HG02678 (cell line): Measurements from ENCODE around the gene RPL35.

Source experiments
- ATAC-seq: cut with Tn5 transposase; IDR thresholded peaks from one replicate; pipeline ENCODE4 v1.9.1; 2021; ENCODE audit warnings: mild to moderate bottlenecking, moderate library complexity; ENCODE audit not compliant: unreplicated experiment

RPL35 gene

DNA sequence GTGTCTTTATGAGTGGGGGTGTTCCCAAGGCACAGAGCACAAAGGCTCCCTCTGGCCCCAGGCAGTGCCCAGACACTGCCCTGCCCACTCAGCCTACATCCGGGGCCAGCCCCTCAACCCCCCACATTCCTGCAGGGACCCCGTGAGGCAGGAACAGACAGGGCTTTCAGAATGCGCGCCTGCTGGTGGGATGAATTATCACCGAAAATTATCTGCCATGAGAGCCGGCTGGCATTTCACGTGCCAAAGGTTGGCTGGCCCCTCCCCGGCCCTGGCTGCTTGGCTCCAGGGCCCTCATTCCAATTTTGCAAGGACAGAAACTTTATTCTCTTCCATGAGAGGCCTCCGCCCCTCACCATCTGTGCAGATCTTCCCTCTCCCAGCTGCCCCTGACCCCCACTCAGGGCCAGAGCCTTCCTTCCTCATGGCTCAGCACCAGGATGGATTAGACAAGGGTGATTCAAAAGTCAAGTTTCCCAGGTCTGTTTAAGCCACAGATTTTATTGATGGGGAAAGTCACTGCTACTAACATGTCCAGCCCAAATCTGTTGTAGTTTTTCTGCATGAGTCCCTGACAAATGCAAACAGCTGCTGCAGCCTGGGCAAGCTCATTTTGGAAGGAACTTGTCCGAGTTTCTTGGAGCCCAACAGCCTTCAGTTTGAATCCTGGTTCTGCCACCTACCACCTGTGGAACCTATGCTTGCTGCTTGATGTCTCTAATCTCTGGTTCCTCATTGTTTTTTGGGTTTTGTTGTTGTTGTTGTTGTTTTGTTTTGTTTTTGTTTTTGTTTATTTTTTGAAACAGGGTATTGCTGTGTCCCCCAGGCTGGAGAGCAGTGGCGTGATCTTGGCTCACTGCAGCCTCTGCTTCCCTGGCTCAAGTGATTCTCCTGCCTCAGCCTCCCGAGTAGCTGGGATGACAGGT is 40.8 kb downstream of the RPL35 start:
- ATAC-seq, result no peak

DNA sequence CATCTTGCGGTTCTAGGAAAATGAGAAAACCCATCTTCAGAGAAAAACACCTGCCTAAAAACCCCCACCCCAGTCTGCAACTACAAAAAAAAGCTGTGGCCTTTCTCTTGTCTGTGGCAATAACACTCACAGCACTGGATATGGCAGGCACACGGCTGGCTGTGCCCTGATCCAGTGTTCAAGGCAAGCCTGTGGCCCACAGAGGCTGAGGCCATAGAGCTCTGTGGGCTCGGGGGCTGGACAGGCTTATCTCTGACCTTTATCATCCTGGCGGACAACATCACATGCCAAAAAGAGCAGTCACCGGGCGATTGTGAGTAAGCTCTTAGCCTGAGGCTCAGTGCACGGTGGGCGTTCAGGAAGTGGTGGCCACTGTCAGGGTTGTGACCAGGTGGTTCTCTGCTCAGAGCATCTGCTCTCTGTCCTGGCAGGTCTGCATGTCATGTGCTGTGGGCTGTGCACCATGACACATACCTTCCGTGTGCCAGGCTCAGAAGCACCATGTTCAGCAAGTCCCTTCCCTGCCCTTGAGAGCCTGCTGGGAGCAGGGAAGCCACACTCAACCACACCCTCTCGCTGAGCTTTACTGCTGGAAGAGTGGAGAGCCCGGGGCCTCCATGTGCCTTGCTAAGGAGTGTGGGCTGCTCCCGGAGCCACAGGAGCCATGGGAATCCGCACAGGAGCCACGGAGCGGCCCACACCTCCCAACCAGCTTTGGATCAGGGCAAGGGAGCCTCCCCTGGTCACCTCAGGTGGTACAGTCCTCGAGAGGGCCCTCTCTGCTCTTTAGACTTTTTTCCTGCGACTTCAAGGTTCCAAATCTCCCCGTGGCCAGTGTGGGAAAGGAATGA is 43.1 kb downstream of the RPL35 start:
- no peak for ATAC-seq

DNA sequence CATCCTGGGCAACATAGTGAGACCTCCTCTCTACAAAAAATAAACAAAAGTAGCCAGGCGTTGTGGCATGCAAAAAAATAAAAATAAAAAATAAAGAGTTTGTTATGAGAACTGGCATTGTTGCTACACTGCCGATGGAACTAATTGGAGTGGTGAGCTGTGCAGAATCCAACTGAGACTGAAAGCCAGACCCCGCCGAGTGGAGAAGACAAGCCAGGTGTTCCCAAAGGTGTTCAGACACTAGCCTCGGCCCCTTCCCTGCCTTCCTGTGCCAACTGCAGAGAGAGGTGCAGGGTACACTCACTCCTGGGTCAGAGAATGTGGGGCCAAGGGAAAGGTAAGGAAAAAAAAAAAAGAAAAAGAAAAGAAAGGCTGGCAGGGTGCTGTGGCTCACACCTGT is 46.2 kb downstream of the RPL35 start:
- no peak for ATAC-seq

DNA sequence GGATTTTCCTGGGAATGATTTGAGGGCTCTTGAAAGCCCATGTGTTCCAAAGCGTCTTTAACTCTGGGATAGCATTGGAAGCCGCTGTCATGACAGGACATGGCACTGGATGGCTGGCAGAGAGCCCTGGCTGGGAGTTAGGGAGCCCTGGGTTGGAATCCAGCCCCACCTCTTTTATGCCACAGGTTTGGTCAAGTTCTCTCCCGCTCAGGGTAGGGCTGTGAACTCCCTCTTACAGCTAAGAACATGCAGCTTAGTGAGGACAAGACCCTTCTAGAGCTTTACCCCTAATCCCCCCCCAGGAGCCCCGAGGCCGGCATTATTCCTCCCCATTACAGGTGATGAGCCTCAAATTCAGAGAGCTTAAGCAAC is 47.6 kb downstream of the RPL35 start:
- no peak for ATAC-seq

DNA sequence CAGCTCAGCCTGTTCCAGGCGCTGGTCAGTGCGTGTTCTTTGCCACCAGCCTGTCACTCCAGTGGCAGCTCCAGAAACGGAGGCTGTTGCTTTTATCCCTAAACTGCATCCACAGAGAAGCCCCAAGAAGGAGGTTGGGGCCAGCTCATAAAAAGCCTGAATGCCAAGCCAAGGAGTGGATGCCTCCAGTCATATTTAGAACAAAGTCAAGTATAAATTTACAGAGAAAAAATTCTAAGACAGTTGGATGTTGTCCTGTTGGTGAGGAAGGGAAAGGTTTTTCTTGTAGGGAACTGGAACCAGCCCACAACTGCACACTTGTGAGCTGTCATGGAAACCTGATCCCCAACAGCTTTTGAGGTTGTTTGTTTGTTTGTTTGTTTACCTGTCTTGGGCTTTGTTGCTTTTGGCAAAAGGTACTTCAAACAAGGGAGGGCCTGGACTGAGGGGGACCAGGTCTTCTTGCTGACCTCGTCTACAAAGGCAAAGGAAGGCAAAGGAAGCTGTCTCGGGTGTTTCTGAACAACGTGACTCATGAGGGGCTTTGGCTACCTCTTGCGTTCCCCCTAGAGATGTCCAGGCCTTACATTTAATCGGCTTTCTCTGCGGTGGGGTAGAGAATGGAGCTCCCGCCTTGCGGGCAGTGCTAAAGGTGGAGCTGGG is 48.1 kb downstream of the RPL35 start:
- no peak for ATAC-seq

DNA sequence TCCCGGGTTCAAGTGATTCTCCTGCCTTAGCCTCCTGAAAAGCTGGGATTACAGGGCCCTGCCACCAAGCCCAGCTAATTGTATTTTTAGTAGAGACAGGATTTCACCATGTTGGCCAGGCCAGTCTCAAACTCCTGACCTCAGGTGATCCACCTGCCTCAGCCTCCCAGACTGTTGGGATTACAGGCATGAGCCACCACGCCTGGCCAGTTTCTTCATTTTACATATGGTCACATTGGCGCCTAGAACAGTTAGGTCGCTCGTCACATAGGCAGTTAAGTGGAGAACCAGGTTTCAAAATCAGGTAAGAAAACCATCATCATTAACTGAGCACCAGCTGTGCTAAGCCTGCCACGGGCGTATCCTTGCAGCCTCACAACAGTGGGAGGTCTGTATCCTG is 48.7 kb downstream of the RPL35 start:
- no peak for ATAC-seq

DNA sequence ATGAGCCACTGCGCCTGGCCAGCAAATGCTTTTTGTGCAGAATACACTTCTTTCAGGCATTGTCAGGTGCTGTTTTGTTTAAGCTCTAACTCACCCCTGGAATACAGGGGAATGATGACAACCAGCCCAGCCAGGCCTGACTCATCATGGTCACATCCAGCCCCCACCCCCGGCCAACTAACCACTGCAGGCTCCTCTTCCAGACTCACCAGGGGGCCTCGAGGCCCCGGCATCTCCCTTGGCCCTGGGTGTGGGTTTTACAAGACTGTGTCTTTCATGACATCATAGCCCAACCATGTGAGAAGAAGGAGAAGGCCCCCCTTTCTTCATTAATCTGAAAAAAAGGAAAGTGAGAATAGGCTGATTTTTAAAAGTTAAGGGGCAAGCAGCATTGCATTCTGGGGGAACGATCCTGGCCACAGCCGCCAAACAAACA is 49.3 kb downstream of the RPL35 start:
- ATAC-seq, result no peak

- ATAC-seq, result no peak
Observed at GRCh38 chr9:124810663-124811355, 50.9 kb downstream of the RPL35 start.

DNA sequence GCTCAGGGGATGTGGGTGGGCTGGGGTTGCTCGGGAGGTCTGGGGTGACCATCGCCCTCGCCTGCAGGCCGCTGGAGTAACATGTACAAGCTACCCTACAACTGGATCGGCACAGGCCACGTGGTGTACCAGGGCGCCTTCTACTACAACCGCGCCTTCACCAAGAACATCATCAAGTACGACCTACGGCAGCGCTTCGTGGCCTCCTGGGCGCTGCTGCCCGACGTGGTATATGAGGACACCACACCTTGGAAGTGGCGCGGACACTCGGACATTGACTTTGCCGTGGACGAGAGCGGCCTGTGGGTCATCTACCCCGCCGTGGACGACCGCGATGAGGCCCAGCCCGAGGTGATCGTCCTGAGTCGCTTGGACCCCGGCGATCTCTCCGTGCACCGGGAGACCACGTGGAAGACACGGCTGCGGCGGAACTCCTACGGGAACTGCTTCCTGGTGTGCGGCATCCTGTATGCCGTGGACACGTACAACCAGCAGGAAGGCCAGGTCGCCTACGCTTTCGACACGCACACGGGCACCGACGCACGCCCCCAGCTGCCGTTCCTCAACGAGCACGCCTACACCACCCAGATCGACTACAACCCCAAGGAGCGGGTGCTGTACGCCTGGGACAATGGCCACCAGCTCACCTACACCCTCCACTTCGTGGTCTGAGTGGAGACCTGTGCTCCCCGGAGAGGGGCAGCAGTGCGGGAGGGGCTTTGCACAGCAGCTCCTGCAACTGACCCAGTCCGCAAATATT is 51.8 kb downstream of the RPL35 start:
- ATAC-seq, result no peak

- ATAC-seq, result no peak
Observed at GRCh38 chr9:124809211-124809610, 52.5 kb downstream of the RPL35 start.

- ATAC-seq, result no peak
Observed at GRCh38 chr9:124808246-124808956, 53.4 kb downstream of the RPL35 start.
